GM19455 (cell line): ENCODE results near the gene MIEF1.
A peak's percentile ranks its signal among the peaks of the same experiment; 100 is the strongest.
"Not testable (repeated sequence)": the region's sequence is repeated elsewhere in the genome, so short reads cannot be mapped to it uniquely, and the experiment has no call there.

Experiments used
- ATAC-seq: cut with Tn5 transposase; IDR thresholded peaks from one replicate; pipeline ENCODE4 v1.9.1; 2021; ENCODE audit not compliant: unreplicated experiment

The MIEF1 gene

GRCh38 chr22:39512026-39512425 lies 9.9 kb downstream of the MIEF1 start:
- ATAC-seq = no peak

GRCh38 chr22:39513791-39514190 lies 11.7 kb downstream of the MIEF1 start:
- ATAC-seq = no peak

DNA sequence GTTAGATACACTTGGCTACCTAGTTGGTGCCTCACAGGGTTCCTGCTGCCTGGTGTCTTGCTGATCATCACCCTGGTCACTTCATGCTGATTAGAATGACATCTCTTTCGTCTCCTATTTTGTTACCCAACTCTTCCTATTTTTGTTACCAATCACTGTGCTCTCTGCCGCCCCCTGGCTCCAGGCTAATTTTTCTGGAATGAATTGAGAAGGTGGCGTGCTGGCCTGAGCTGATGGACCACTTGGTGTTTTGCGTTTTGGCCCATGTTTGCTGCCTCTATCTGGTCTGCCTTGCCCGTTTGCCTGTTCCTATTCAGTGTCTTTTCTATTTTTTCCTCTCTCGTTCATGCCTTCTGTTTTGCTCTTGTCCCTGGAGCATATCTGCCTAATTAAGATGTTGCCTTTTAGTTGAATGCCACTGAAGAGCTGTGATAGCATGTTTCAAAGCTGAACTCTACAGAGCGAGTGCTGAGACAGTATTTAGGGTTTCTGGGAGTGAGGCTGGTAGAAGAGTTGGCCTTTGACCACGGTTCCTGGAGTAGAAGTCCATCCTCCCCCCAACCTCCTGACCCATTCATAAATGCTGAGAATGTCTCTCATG lies 12.4 kb downstream of the MIEF1 start:
- ATAC-seq = no peak

GRCh38 chr22:39515266-39516050 lies 13.4 kb downstream of the MIEF1 start:
- no peak for ATAC-seq

- no peak for ATAC-seq
These were observed 15.4 kb downstream of the MIEF1 start for GRCh38 chr22:39517470-39517869.

DNA sequence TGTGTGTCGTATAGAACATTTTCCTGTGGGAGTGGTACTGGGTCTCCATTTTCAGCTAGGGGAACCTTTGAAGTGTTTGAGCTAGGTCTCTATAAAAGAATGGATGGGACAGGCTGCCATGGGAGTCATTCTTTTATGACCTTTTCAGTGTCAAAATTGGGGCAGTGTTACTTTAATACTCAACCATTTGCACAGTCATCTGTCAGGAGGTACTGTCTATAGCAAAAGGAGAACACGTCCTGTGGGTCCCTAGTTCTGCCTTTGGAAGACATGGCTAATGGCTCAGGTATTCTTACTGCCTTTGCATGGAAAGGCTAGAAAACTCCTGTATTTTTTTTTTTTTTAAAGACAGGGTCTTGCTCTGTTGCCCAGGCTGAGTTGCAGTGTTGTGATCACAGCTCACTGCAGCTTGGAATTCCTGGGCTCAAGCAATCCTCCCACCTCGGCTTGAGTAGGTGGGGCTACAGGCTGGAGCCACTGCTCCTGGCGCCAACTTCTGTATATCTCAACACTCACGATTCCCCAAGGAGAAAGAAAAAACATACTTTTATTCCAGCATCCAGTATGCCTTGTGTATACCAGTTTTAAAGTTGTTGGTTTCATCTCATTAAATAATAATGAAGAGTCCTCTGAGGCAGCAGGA lies 16.2 kb downstream of the MIEF1 start:
- no peak for ATAC-seq

GRCh38 chr22:39518996-39519680 lies 17.0 kb downstream of the MIEF1 start:
- ATAC-seq = no peak

- ATAC-seq = peak; percentile 71
These were observed 17.7 kb downstream of the MIEF1 start for GRCh38 chr22:39519681-39520225.

- ATAC-seq = peak; percentile 38
These were observed 18.4 kb downstream of the MIEF1 start, which contains the start of gene ATF4 for GRCh38 chr22:39520226-39521105. Gene ATF4 (plus strand): TSS chr22:39520562. CDS start chr22:39521446, 884 bp downstream.

- ATAC-seq = peak; percentile 2
These were observed 19.2 kb downstream of the MIEF1 start for GRCh38 chr22:39521106-39521885.

GRCh38 chr22:39522091-39522490 lies 20.0 kb downstream of the MIEF1 start:
- not testable (repeated sequence) for ATAC-seq

GRCh38 chr22:39522567-39523300 lies 20.6 kb downstream of the MIEF1 start:
- no peak for ATAC-seq

GRCh38 chr22:39524089-39524752 lies 22.1 kb downstream of the MIEF1 start:
- ATAC-seq = no peak

GRCh38 chr22:39524753-39525657 lies 22.9 kb downstream of the MIEF1 start:
- ATAC-seq = no peak

GRCh38 chr22:39525658-39525975 lies 23.5 kb downstream of the MIEF1 start:
- ATAC-seq = no peak

DNA sequence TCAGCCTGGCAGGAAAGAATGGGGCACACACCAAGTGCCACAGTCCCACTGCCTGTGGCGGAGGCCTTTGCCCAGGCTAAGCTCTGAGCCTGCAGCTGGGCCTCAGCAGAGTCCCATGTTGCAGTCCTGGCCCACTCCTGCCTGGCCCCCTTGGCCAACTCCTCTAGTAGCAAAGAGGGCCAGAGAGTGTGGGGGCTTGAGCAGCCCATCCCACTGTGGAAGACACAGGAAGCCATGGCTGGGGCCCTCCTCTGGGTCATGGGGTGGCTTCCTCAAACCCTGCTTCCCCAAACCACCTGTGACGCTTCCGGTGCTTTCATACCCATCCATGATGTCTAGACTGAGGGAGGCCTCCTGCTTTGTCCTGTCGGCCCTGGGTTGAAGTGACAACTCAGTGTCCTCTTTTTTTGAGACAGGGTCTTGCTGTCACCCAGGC lies 24.7 kb downstream of the MIEF1 start:
- no peak for ATAC-seq

DNA sequence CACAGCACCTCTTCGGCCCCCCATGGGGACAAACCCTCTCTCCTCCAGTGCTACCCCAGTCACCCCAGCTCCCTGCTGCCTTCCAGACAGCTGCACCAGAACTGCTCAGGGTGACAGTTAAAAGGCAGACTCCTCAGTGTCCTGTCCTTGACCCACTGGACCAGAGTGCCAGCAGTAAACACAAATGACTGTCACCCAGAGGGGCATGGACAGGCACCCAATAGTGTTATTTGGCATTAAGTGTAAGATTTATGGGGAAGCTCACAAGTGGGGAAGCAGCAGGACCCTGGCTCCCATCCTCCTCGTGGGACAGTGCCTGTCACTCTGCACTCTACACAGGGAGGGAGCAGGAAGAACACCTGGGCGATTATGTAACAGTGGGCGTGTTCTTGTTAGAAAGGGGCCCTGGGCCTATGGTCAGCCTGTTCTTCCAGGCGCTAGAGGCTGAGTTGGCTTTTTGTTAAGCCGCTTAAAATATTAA lies 25.4 kb downstream of the MIEF1 start:
- ATAC-seq = no peak
